Measurements from ENCODE around the gene BSCL2.
"Not testable (repeated sequence)": the region's sequence is repeated elsewhere in the genome, so short reads cannot be mapped to it uniquely, and the experiment has no call there.

Gene BSCL2

DNA sequence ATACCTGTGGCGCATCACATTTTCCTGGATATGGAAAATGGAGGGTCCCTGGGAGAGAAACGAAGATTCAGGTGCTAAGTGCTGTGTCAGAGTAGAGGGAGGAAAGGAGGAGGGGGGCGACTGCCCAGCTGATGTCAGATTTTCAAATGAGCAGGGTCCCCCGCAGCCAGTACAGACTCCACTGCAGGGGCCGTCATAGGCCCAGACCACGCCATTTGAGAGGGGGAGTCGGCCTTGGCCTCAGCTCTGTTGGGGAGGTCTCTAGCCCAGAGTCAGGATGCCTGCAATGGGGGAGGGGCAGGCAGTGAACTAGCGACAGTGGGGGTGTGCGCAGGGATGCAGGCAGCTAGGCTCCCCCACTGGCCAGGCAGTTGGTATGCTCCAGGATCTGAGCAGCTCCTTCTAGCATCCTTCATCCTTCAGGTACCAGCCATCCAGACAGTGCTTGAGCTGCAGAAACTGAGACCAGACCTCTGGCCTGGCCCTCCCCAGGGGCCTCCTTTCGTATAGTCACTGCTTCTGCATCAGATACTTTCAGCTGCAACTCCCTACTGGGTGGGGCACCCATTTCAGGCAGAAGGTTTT lies at the start of gene BSCL2, which contains the start of gene GNG3:
Gene BSCL2, minus strand, starts transcription at position 148 of the 585 bp plus-strand sequence. CDS start 229 bp downstream, outside the sequence.
Gene GNG3, plus strand, starts transcription at position 400 of the 585 bp plus-strand sequence. CDS start 620 bp downstream, outside the sequence.
- DNase-seq (ENCODE audit: low read depth in 2 of 2, low spot score in 1 of 2) = no peak

- no peak for DNase-seq (ENCODE audit: low read depth in 2 of 2, low spot score in 1 of 2)
Measured at GRCh38 chr11:62755086-62755615, 47.9 kb upstream of the BSCL2 start.

GRCh38 chr11:62753736-62754603 lies 46.7 kb upstream of the BSCL2 start, which contains the start of gene ZBTB3:
Gene ZBTB3 (minus strand): TSS chr11:62754160. CDS start chr11:62753664, 496 bp downstream.
- DNase-seq (ENCODE audit: low read depth in 2 of 2, low spot score in 1 of 2) = peak; percentile 93 to 97

DNA sequence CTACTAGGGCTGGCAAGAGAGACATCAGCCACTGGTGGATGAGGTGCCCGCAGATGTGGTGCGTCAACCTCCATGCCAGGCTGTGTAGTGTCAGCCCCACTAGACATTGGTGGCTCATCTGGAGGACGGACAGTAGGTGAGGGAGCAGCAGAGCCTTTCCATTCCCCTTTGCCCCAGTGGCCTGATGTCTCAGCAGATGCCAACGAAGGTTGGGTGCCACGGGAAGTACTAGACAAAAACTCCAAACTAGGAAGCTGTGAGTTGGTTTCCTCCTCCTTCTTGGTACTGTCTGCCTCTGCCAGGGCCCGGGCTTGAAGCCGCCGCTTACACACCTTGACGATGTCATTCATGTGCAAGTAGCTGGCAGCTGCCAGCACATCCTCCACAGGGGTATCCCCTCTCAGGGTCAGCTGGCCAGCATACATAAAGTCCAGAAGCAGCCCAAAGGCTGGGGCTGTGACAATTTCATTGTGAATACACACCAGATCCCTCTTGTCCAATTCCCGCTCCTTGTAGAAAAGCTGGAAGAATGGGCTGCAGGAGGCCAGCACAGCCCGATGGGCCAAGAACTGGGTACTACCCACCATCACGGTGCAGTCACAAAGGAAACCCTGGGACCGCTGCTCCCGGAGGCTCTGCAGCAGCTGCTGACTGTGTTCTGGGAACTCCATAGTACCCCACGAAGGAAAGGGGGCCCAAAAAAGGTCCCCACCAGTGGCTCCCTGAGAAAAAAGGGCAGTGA lies 45.9 kb upstream of the BSCL2 start:
- DNase-seq (ENCODE audit: low read depth in 2 of 2, low spot score in 1 of 2) = no peak

GRCh38 chr11:62752177-62752785 lies 45.1 kb upstream of the BSCL2 start:
- no peak for DNase-seq (ENCODE audit: low read depth in 2 of 2, low spot score in 1 of 2)

- not testable (repeated sequence) for DNase-seq (ENCODE audit: low read depth in 2 of 2, low spot score in 1 of 2)
Measured at GRCh38 chr11:62749931-62750330, 42.7 kb upstream of the BSCL2 start.

- DNase-seq (ENCODE audit: low read depth in 2 of 2, low spot score in 1 of 2) = no peak
Measured at GRCh38 chr11:62747475-62748160, 40.4 kb upstream of the BSCL2 start.

DNA sequence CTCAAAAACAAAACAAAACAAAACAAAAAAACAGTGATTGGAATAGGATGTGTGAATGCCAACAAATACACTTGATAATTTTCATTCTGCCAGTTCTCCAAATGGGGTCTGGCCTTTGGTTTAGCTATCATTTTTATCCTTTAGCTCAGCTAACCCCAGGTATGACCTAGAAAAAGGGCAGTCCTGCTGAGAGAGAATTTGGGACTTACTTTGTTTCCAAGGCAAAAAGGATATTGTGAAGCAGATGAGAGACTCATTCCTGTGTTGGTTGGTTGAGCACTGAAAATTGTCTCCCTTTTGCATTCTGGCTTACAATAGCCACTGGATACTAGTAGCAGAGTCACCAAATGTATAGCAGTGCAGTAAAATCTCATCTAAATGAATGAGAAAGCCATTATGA lies 30.0 kb upstream of the BSCL2 start:
- no peak for DNase-seq (ENCODE audit: low read depth in 2 of 2, low spot score in 1 of 2)

GRCh38 chr11:62732830-62733229 lies 25.6 kb upstream of the BSCL2 start:
- DNase-seq (ENCODE audit: low read depth in 2 of 2, low spot score in 1 of 2) = no peak

DNA sequence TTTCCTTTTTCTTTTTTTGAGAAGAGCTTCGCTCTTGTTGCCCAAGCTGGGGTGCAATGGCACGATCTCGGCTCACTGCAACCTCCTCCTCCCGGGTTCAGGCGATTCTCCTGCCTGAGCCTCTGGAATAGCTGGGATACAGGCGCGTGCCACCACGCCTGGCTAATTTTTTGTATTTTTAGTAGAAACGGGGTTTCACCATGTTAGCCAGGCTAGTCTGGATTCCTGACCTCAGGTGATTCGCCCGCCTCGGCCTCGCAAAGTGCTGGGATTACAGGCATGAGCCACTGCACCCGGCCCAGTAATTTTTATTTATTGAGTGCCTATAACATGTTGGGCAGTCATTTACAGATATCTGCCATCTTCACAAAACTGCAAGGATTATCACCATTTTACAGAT lies 22.9 kb upstream of the BSCL2 start:
- not testable (repeated sequence) for DNase-seq (ENCODE audit: low read depth in 2 of 2, low spot score in 1 of 2)

DNA sequence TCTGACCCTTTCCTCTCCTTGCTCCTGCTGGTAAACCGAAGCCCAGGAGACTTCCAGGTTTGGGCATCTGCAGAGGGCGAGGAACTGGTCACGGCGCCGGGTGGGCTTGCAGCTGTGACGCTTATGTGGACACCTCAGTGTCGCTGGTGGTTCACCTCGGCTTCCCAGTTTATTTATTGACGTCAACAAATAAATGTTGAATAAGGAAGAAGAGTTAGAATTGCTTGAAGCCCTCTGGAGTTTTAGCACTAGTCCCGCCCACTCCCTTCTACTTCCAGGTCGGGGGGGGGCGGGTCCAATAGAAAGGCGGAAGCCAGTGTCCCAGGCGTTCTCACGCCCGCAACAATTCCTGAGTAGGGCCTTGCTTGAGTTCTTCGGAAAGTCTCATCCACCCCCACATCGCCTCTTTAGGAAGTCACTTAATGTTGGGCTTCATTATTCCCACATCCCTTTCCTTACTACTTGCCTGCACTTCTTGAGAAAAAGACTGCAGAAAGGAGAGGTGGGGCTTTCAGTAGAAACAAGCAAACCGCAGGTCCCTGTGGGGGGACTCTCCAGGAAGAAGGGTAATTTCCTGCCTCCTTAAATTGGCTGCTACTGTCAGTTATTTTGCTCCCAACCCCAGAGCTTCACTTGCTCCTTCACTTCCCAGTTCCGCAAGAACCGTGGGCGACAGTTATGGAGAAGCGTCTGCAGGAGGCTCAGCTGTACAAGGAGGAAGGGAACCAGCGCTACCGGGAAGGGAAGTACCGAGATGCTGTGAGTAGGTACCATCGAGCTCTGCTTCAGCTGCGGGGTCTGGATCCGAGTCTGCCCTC lies 21.2 kb upstream of the BSCL2 start, which contains the start of gene TTC9C:
Gene TTC9C, plus strand, starts transcription at position 316 of the 818 bp plus-strand sequence. Its CDS starts 363 bp downstream, at position 679.
- peak; percentile 60 to 76 for DNase-seq (ENCODE audit: low read depth in 2 of 2, low spot score in 1 of 2)

DNA sequence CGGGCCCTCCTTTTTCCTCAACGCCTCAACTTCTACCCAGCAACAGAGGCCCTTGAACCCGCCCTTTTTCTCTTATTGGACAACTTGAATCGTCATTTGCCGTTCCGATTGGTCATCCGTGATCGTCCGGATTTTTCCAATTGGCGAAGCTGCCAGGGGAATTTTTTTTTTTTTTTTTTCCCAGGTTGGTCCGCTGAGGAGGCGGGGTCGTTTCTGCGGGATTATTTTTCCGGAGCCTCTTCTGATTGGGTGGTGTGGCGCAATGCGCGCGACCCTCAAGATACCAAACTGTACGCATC lies 20.6 kb upstream of the BSCL2 start:
- DNase-seq (ENCODE audit: low read depth in 2 of 2, low spot score in 1 of 2) = peak; percentile 49 to 63

DNA sequence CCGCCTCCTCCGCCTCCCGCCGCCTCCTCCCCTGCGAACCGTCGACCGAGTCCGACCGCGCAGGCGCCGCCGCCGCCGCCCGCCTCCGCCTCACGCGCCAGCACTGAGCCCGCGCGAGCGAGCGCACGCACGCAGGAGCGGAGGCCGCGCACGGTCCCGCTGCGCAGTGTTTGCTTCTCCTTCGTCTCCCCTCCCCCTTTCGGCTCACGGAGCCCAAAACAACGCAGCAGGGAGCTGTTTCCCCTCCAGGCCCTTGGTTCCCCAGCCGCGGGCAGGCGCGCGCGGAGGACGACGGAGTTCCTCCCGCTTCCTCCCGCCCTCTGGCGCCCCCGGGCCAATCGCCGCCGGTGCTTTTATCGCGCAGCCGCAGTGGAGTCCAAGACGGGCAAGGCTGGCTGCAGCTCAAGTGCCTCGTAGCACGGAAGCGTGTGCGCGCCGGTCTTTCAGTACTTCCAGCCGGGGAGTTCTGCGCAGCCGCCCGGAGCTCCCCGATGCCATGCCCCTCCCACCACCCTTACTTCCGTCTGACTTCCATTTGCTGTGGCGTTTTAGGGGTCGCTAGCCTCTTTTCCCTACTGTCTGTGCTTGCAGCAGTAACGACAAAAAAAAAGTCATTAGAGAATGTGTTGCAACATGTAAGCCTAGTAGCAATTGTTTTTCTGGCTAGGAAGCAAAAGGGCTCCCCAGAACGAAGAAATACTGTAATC lies 20.1 kb upstream of the BSCL2 start, which contains the start of gene HNRNPUL2:
Gene HNRNPUL2, minus strand, starts transcription at position 293 of the 707 bp plus-strand sequence. CDS start 301 bp downstream, outside the sequence.
- DNase-seq (ENCODE audit: low read depth in 2 of 2, low spot score in 1 of 2) = peak; percentile 93 to 97

DNA sequence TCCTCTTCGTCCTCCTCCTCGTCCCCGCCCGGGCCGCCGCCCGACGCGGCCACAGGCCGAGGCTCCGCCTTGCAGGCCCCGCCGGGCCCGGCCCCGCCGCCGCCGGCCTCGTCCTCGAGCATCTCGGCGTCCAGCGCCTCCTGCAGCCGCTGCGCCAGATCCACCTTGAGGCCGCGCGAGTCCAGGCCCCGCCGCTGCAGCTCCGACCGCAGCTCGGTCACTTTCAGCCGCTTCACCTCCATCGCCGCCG lies 19.6 kb upstream of the BSCL2 start:
- DNase-seq (ENCODE audit: low read depth in 2 of 2, low spot score in 1 of 2) = no peak

DNA sequence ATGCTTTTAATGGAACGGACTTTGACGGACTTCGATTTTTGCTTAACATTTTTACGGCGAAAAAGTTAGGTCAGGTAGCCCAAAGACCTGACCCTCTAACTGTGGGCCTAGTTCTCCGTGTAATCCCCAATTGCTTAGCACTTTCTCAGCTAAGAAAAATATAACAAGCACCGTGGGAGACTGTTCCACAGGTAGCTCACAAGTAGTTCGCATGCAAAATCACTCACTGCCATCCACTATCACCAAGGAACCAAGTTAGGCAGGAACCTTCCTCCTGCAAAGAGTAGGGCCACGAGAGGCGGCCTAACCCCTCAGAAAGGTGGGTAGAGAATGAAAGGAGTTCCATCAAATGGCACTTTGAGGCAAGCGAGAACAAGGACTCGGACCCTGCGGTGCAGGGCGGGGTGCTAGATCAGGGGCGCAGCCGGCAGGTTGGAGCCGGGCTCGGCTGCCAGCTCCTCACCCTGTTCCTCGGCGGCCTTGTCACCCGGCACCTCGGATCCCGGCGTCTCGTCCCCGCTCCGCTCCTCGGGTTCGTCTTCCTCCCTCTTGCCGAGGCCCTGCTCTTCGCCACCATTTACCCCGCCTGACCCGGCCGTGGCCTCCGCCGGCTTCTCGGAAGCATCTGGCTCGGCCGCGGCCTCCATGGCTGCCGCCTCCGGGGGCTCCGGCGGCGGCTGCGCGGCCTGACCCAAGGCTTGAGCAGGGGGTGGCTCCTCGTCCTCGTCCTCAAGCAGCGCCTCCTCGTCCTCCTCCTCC lies 19.1 kb upstream of the BSCL2 start:
- no peak for DNase-seq (ENCODE audit: low read depth in 2 of 2, low spot score in 1 of 2)

GRCh38 chr11:62725646-62726045 lies 18.4 kb upstream of the BSCL2 start:
- no peak for DNase-seq (ENCODE audit: low read depth in 2 of 2, low spot score in 1 of 2)

DNA sequence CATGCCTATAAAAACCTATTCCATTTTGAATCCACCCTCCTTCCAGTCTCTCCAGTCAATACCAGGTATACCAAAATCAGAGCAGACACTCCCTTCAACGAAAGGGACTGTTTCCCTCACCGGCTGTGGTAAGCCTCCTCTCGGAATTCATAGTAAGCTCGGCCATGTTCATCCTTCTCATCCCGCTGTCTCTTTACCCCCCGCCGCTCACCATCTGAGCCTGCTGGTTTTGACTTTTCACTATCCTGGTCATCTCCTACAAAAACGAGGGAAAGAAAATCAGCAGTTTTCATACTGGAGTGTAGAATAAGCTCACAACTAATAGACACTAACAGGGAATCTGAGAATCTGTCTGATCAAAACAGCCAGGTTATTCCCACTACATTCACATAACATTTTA lies 16.9 kb upstream of the BSCL2 start:
- no peak for DNase-seq (ENCODE audit: low read depth in 2 of 2, low spot score in 1 of 2)

- no peak for DNase-seq (ENCODE audit: low read depth in 2 of 2, low spot score in 1 of 2)
Measured at GRCh38 chr11:62721994-62722393, 14.8 kb upstream of the BSCL2 start.
